Liver (tissue), 9 donors: Measurements from ENCODE around the gene CHRNB2. TPM values are rescaled to one million over a fixed set of nuclear protein-coding genes. Genes with fewer than 3 reads are reported as not detected.

Source experiments
- DNase-seq: peaks from one replicate; pipeline ENCODE4 v3.0.0-alpha.2; 2017; ENCODE audit warnings: low spot score
- H3K27ac ChIP-seq, 2 donors: one replicate each; pipeline ENCODE4 v1.7.0; 2013; ENCODE audit warnings: inconsistent platforms in 2 of 2, low read length in 2 of 2, control low read depth in 1 of 2, low read depth in 1 of 2, mild to moderate bottlenecking in 1 of 2
- H3K27me3 ChIP-seq, 4 donors: one replicate each; pipeline versions ENCODE4 v1.6.1 to v1.7.0; 2013; ENCODE audit warnings: low read length in 3 of 4, inconsistent platforms in 1 of 4, mild to moderate bottlenecking in 1 of 4, moderate library complexity in 1 of 4; ENCODE audit not compliant: control insufficient read depth in 4 of 4, insufficient read depth in 4 of 4
- H3K36me3 ChIP-seq, 4 donors: one replicate each; pipeline versions ENCODE4 v1.6.1 to v1.7.0; 2013; ENCODE audit warnings: low read length in 3 of 4, mild to moderate bottlenecking in 3 of 4, low read depth in 1 of 4, moderate library complexity in 1 of 4; ENCODE audit not compliant: control insufficient read depth in 4 of 4, insufficient read depth in 3 of 4
- H3K4me1 ChIP-seq, 4 donors: one replicate each; pipeline versions ENCODE4 v1.6.1 to v1.7.0; 2013; ENCODE audit warnings: low read length in 3 of 4, mild to moderate bottlenecking in 3 of 4, moderate library complexity in 1 of 4; ENCODE audit not compliant: control insufficient read depth in 4 of 4, insufficient read depth in 4 of 4
- H3K4me3 ChIP-seq, 3 donors: one replicate each; pipeline versions ENCODE4 v1.6.1 to v1.7.0; 2013; ENCODE audit warnings: low read length in 3 of 3, control low read depth in 1 of 3, low read depth in 1 of 3, mild to moderate bottlenecking in 1 of 3
- H3K9ac ChIP-seq, 2 donors: one replicate each; pipeline ENCODE4 v1.7.0; 2013; ENCODE audit warnings: low read length in 2 of 2, mild to moderate bottlenecking in 2 of 2, moderate library complexity in 2 of 2, control low read depth in 1 of 2, low read depth in 1 of 2
- H3K9me3 ChIP-seq, 4 donors: one replicate each; pipeline versions ENCODE4 v1.6.1 to v1.7.0; 2013; ENCODE audit warnings: low read length in 3 of 4; ENCODE audit not compliant: control insufficient read depth in 4 of 4
- FOXA1 ChIP-seq: IDR thresholded peaks from 2 replicates; pipeline ENCODE4 v1.6.1; 2016; ENCODE audit warnings: antibody characterized with exemption
- FOXA2 ChIP-seq: IDR thresholded peaks from 2 replicates; pipeline ENCODE4 v1.6.1; 2016; ENCODE audit warnings: antibody characterized with exemption
- GABPA ChIP-seq, 2 donors: IDR thresholded peaks in 1 of 2; conservative IDR thresholded peaks in 1 of 2; 2 replicates each; pipeline ENCODE4 v1.6.1; 2016; ENCODE audit warnings: antibody characterized with exemption in 2 of 2, mild to moderate bottlenecking in 1 of 2, moderate library complexity in 1 of 2
- HNF4G ChIP-seq: IDR thresholded peaks from 2 replicates; pipeline ENCODE4 v1.6.1; 2016; ENCODE audit warnings: antibody characterized with exemption
- NR2F2 ChIP-seq: IDR thresholded peaks from 2 replicates; pipeline ENCODE4 v1.6.1; 2016; ENCODE audit warnings: antibody characterized with exemption
- RAD21 ChIP-seq, 2 donors: IDR thresholded peaks; 2 replicates each; pipeline ENCODE4 v1.6.1; 2016; ENCODE audit warnings: antibody characterized with exemption in 2 of 2, mild to moderate bottlenecking in 2 of 2
- RXRA ChIP-seq, 2 donors: IDR thresholded peaks; 2 replicates each; pipeline ENCODE4 v1.6.1; 2017 to 2018; ENCODE audit warnings: antibody characterized with exemption in 2 of 2, mild to moderate bottlenecking in 1 of 2
- SP1 ChIP-seq: IDR thresholded peaks from 2 replicates; pipeline ENCODE4 v1.6.1; 2018; ENCODE audit warnings: antibody characterized with exemption, mild to moderate bottlenecking
- YY1 ChIP-seq: IDR thresholded peaks from 2 replicates; pipeline ENCODE4 v1.6.1; 2016; ENCODE audit warnings: antibody characterized with exemption, mild to moderate bottlenecking
- WGBS: extraction: QIAGEN DNeasy Blood & Tissue Kit; methylation state at CpG from one replicate; pipeline ENCODE4 v1.1.7; 2013; 5-methylcytosine and 5-hydroxymethylcytosine counted together
- polyA plus RNA-seq, 2 donors: library from polyadenylated mRNA; stranded (reverse) in 1 of 2; unstranded in 1 of 2; fragments of 200-250 nt in 1 of 2; fragments of >200 nt in 1 of 2; fragmentation: Nextera tagmentation in 1 of 2; extraction: Ambion mirVana in 1 of 2; gene quantifications; one replicate each; pipeline versions ENCODE4 v1.2.1 to v1.2.3, GENCODE V29; 2013 to 2015
- total RNA-seq, 2 donors: library from RNA; depleted of rRNA; stranded (reverse); fragments of >200 nt; gene quantifications; one replicate each; pipeline ENCODE4 v1.2.3, GENCODE V29; 2014
- TF ChIP-seq, protein P1 (sequence below): IDR thresholded peaks from 2 replicates; pipeline ENCODE4 v1.6.1; 2016; ENCODE audit warnings: antibody characterized with exemption
- TF ChIP-seq, protein P2 (sequence below): IDR thresholded peaks from 2 replicates; pipeline ENCODE4 v1.6.1; 2016; ENCODE audit warnings: antibody characterized with exemption
- TF ChIP-seq, protein P3 (sequence below): IDR thresholded peaks from 2 replicates; pipeline ENCODE4 v1.6.1; 2016; ENCODE audit warnings: antibody characterized with exemption
- donor health status: healthy.
- donor health status: healthy.
- donor health status: healthy.
- donor health status: healthy.
- donor health status: healthy.

Gene CHRNB2
- total and polyA plus RNA-seq, 4 donors, result under 0.01 to 0.06 (median 0.01) TPM; not detected in 1

DNA sequence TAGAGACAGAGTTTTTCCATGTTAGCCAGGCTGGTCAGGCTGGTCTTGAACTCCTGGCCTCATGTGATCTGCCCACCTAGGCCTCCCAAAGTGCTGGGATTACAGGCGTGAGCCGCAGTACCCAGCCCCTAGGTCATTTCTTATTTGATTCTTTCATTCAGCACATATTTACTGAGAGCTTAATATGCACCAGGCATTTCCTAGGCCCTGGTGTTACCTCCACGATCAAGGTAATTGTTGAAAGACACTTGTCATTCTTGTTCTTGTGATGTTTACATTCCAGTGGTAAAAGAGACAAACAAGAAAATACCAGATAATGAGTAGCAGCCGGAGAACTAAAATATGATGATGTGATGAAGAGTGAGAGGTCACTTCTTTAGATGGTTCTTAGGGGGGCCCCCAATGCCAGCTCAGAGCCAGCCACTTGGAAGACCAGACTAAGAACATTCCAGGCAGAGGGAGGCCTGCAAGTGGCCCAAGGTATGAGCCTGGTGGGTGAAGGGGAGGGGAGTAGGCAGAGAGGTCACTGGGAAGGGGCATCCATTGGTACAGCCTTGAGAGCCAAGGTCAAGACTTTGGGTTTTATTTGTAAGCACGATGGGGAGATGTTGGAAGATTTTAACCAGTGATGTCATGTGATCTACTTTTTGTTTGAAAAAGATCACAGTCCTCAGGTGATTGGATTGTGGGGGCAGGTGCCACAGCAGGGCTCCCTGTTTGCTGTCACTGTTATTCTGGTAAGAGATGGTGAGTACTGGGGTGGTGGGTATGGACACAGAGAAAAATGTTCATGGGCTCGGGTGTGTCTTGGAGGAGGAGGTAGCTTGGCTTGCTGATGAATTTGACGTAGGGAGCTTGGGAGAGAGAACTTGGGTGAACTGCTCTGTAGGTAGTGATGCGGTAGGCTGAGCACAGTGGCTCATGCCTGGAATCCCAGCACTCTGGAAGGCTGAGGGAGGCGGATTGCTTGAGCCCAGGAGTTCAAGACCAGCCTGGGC is 27.8 kb upstream of the CHRNB2 start:
- WGBS, result 90% methylated on average over 9 of the region's 9 CpGs
- H3K27ac ChIP-seq, result no peak overlapping the region
- no peak overlapping the region for H3K4me3 ChIP-seq
- H3K9me3 ChIP-seq, result no peaks in the 10 kb centered on the region
- H3K9ac ChIP-seq, result no peak overlapping the region
- H3K36me3 ChIP-seq, result no peaks in the 10 kb centered on the region
- TF ChIP-seq, protein P1, sequence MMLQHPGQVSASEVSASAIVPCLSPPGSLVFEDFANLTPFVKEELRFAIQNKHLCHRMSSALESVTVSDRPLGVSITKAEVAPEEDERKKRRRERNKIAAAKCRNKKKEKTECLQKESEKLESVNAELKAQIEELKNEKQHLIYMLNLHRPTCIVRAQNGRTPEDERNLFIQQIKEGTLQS, result no peak
- TF ChIP-seq FOXA2 (no peak), RAD21 (IDR thresholded peaks at IDR 0.05) (no peak), HNF4G (no peak), GABPA (IDR thresholded peaks at IDR 0.05 in 1 of 2, conservative IDR thresholded peaks at IDR 0.05 in 1 of 2) (no peak)
- TF ChIP-seq, protein P2, sequence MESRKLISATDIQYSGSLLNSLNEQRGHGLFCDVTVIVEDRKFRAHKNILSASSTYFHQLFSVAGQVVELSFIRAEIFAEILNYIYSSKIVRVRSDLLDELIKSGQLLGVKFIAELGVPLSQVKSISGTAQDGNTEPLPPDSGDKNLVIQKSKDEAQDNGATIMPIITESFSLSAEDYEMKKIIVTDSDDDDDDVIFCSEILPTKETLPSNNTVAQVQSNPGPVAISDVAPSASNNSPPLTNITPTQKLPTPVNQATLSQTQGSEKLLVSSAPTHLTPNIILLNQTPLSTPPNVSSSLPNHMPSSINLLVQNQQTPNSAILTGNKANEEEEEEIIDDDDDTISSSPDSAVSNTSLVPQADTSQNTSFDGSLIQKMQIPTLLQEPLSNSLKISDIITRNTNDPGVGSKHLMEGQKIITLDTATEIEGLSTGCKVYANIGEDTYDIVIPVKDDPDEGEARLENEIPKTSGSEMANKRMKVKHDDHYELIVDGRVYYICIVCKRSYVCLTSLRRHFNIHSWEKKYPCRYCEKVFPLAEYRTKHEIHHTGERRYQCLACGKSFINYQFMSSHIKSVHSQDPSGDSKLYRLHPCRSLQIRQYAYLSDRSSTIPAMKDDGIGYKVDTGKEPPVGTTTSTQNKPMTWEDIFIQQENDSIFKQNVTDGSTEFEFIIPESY, result no peak
- H3K27me3 ChIP-seq, result no peaks in the 10 kb centered on the region
- DNase-seq, result no peak
- H3K4me1 ChIP-seq, result no peaks in the 10 kb centered on the region

DNA sequence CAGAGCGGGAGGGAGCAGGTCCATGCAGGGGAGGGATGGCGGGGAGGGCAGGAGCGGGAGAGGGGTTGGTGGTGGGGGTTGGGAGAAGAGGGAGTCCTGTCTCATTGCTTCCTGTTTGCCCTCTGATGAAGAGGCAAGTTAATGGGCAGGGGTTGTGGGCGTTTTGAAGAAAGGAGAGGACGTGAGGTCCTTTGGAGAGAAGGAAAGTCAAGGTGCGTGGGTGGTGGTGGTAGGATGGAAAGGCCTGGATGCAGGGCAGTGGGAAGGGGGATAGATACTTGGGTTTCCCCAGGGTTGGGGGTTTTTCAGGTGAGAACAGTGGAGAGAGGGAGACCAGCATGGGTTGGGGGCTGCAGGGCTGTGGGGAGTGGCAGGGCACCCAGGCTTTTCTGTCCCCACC is 26.3 kb upstream of the CHRNB2 start:
- H3K36me3 ChIP-seq, result no peaks in the 10 kb centered on the region
- H3K4me3 ChIP-seq, result no peak overlapping the region
- TF ChIP-seq FOXA1, result no peak
- no peak for TF ChIP-seq FOXA2
- TF ChIP-seq YY1, result no peak
- no peak for TF ChIP-seq SP1
- TF ChIP-seq, protein P3, sequence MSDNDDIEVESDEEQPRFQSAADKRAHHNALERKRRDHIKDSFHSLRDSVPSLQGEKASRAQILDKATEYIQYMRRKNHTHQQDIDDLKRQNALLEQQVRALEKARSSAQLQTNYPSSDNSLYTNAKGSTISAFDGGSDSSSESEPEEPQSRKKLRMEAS, result no peak
- no peak for TF ChIP-seq RXRA (IDR thresholded peaks at IDR 0.05)
- TF ChIP-seq GABPA (IDR thresholded peaks at IDR 0.05 in 1 of 2, conservative IDR thresholded peaks at IDR 0.05 in 1 of 2), result no peak
- TF ChIP-seq, protein P2, result no peak
- no peak for TF ChIP-seq NR2F2
- no peak for DNase-seq
- no peaks in the 10 kb centered on the region for H3K4me1 ChIP-seq
- H3K27me3 ChIP-seq, result no peaks in the 10 kb centered on the region
- H3K9me3 ChIP-seq, result no peaks in the 10 kb centered on the region
- no peak overlapping the region for H3K27ac ChIP-seq
- WGBS, result 82% methylated on average over 6 of the region's 6 CpGs
- H3K9ac ChIP-seq, result no peak overlapping the region
